Measurements from ENCODE around the gene DNAAF3. TPM values are rescaled to one million over a fixed set of nuclear protein-coding genes. Genes with fewer than 3 reads are reported as not detected.

DNAAF3 gene
- total RNA-seq = 0.09 and 0.14 TPM in 2 replicates

GRCh38 chr19:55166530-55167268, at the start of gene DNAAF3:
TSS of gene DNAAF3 (minus strand) at chr19:55166613. CDS start at chr19:55166413, 200 bp downstream.

GRCh38 chr19:55208880-55209692, 42.7 kb upstream of the DNAAF3 start, which contains the start of gene PTPRH:
TSS of gene PTPRH (minus strand) at chr19:55209501. CDS start at chr19:55209433, 68 bp downstream.

GRCh38 chr19:55179606-55180484, 13.4 kb upstream of the DNAAF3 start, which contains the start of gene SYT5:
TSS of gene SYT5 (minus strand) at chr19:55180289. CDS start at chr19:55179041, 1,248 bp downstream.

GRCh38 chr19:55157064-55157908, 9.1 kb downstream of the DNAAF3 start, which contains the start of gene TNNI3:
TSS of gene TNNI3 (minus strand) at chr19:55157732. CDS start at chr19:55157589, 143 bp downstream.

GRCh38 chr19:55149078-55150003, 17.1 kb downstream of the DNAAF3 start, which contains the start of gene TNNT1:
TSS of gene TNNT1 (minus strand) at chr19:55149206. CDS start at chr19:55147157, 2,049 bp downstream.

GRCh38 chr19:55116859-55117662, 49.4 kb downstream of the DNAAF3 start, which contains the start of gene PPP1R12C:
TSS of gene PPP1R12C (minus strand) at chr19:55117637. CDS start at chr19:55117543, 94 bp downstream.

Other genes starting within 250 kb of the DNAAF3 start
- not detected in 2 replicates for gene NLRP7, start 219.1 kb downstream of the DNAAF3 start, total RNA-seq
- 0.14 TPM in 1 of 2 replicates, not detected in the other for gene NLRP2, start 200.2 kb downstream of the DNAAF3 start, total RNA-seq
- not detected in 2 replicates for gene GP6, start 128.3 kb downstream of the DNAAF3 start, total RNA-seq
- gene RDH13, start 103.5 kb downstream of the DNAAF3 start, total RNA-seq = 4.6 and 8.7 TPM in 2 replicates
- gene EPS8L1, start 90.7 kb downstream of the DNAAF3 start, total RNA-seq = 0.09 and 0.85 TPM in 2 replicates
- gene PPP1R12C, start 49.0 kb downstream of the DNAAF3 start, total RNA-seq = 23.8 and 26.1 TPM in 2 replicates
- 1.6 and 2.7 TPM in 2 replicates for gene TNNT1, start 17.4 kb downstream of the DNAAF3 start, total RNA-seq
- 0.18 TPM in 1 of 2 replicates, not detected in the other for gene TNNI3, start 8.9 kb downstream of the DNAAF3 start, total RNA-seq
- under 0.01 and 0.09 TPM in 2 replicates for gene SYT5, start 13.7 kb upstream of the DNAAF3 start, total RNA-seq
- gene PTPRH, start 42.9 kb upstream of the DNAAF3 start, total RNA-seq = 2.1 and 5.5 TPM in 2 replicates
- gene TMEM86B, start 62.1 kb upstream of the DNAAF3 start, total RNA-seq = 1.1 and 1.2 TPM in 2 replicates
- 17.2 and 26.1 TPM in 2 replicates for gene PPP6R1, start 92.4 kb upstream of the DNAAF3 start, total RNA-seq
- gene HSPBP1, start 113.5 kb upstream of the DNAAF3 start, total RNA-seq = 18.1 and 19.1 TPM in 2 replicates
- 4.4 and 6.6 TPM in 2 replicates for gene BRSK1, start 117.4 kb upstream of the DNAAF3 start, total RNA-seq
- not detected in 2 replicates for gene TMEM150B, start 158.7 kb upstream of the DNAAF3 start, total RNA-seq
- 8.1 and 8.4 TPM in 2 replicates for gene KMT5C, start 173.3 kb upstream of the DNAAF3 start, total RNA-seq
- gene COX6B2, start 188.1 kb upstream of the DNAAF3 start, total RNA-seq = under 0.01 TPM in 1 of 2 replicates, not detected in the other
- gene GARIN5B, start 196.6 kb upstream of the DNAAF3 start, total RNA-seq = not detected in 2 replicates
- gene IL11, start 203.8 kb upstream of the DNAAF3 start, total RNA-seq = 5.4 and 8.0 TPM in 2 replicates
- gene TMEM190, start 210.2 kb upstream of the DNAAF3 start, total RNA-seq = 0.28 TPM in 1 of 2 replicates, not detected in the other
- 0.14 and 0.18 TPM in 2 replicates for gene TMEM238, start 217.7 kb upstream of the DNAAF3 start, total RNA-seq
- 239 and 254 TPM in 2 replicates for gene RPL28, start 219.3 kb upstream of the DNAAF3 start, total RNA-seq
- 26.6 and 57.3 TPM in 2 replicates for gene UBE2S, start 241.2 kb upstream of the DNAAF3 start, total RNA-seq